Activated CD4-positive, alpha-beta T cell treated with anti-CD3 and anti-CD28 coated beads for 36 hours (primary cell): ENCODE results near the gene PACSIN2. TPM values are rescaled to one million over a fixed set of nuclear protein-coding genes. Genes with fewer than 3 reads are reported as not detected.
"Not testable (repeated sequence)": the region's sequence is repeated elsewhere in the genome, so short reads cannot be mapped to it uniquely, and the experiment has no call there.

Experiments
- ATAC-seq: fragments of 200-7000 bp; cut with Tn5 transposase; one replicate; pipeline ENCODE4 v1.10.0; 2021; ENCODE audit warnings: mild to moderate bottlenecking, moderate library complexity
- CTCF ChIA-PET: fragments of 350-600 bp; sonication (Branson Sonifier 250); formaldehyde crosslinking; loops from one replicate; lab custom pipeline; 2021; ENCODE audit warnings: antibody characterized with exemption; lab: Charles Lee
- POLR2A ChIA-PET: fragments of 350-600 bp; sonication (Branson Sonifier 250); formaldehyde crosslinking; loops from one replicate; lab custom pipeline; 2021; ENCODE audit warnings: antibody characterized with exemption, inconsistent platforms; lab: Charles Lee
- DNase-seq: peaks from one replicate; pipeline ENCODE4 v3.0.0-alpha.2; 2020
- H3K27ac Mint-ChIP-seq: one replicate; pipeline ENCODE4 v1.8.0; 2021; ENCODE audit warnings: mixed read lengths
- H3K27me3 Mint-ChIP-seq: one replicate; pipeline ENCODE4 v1.8.0; 2021; ENCODE audit warnings: mixed read lengths
- H3K36me3 Mint-ChIP-seq: one replicate; pipeline ENCODE4 v1.8.0; 2021; ENCODE audit warnings: low read depth, mixed read lengths
- H3K4me1 Mint-ChIP-seq: one replicate; pipeline ENCODE4 v1.8.0; 2021; ENCODE audit warnings: mixed read lengths
- H3K4me3 Mint-ChIP-seq: one replicate; pipeline ENCODE4 v1.8.0; 2021; ENCODE audit warnings: mild to moderate bottlenecking, moderate library complexity, mixed read lengths
- H3K9me3 Mint-ChIP-seq: one replicate; pipeline ENCODE4 v1.8.0; 2021; ENCODE audit warnings: low read depth, mixed read lengths
- intact Hi-C, 2 experiments: fragments of 100-400 bp; cut with DNase I in 1 of 2; cut with micrococcal nuclease in 1 of 2; formaldehyde crosslinking; loops; one replicate each; pipeline versions ENCODE4 v1.14.2 to v1.15.1; 2022 to 2024; cut with DNase I, micrococcal nuclease
- total RNA-seq, 2 experiments: library from RNA; stranded (reverse); gene quantifications; one replicate each; pipeline ENCODE4 v1.2.3, GENCODE V29; 2021

Gene PACSIN2
- total RNA-seq, 2 experiments from 2014 or later, result 27.9 to 28.1 TPM

- CTCF ChIA-PET, result interaction anchor here (1.8 kb wide), 1 partner anchor 31 kb away, joined by 4 read pairs; no protein-coding TSS in a partner anchor
- H3K27ac Mint-ChIP-seq, result no peak overlapping the region
- ATAC-seq (no peak), DNase-seq (no peak)
- POLR2A ChIA-PET, result no interaction called here
- H3K4me3 Mint-ChIP-seq, result no peak overlapping the region
- no peaks in the 10 kb centered on the region for H3K27me3 Mint-ChIP-seq
- intact Hi-C loops, result no loop called here
- H3K4me1 Mint-ChIP-seq, result peaks cover 48% of the 10 kb centered on the region
- no peaks in the 10 kb centered on the region for H3K9me3 Mint-ChIP-seq
- H3K36me3 Mint-ChIP-seq, result no peaks in the 10 kb centered on the region
Measured at GRCh38 chr22:42925598-42925997, 89.4 kb downstream of the PACSIN2 start.

- ATAC-seq, intact Hi-C loops, H3K36me3 Mint-ChIP-seq, H3K27ac Mint-ChIP-seq, H3K27me3 Mint-ChIP-seq, DNase-seq, POLR2A ChIA-PET, H3K4me3 Mint-ChIP-seq, H3K9me3 Mint-ChIP-seq: not testable (repeated sequence)
- CTCF ChIA-PET, result interaction anchor here (0.5 kb wide), 1 partner anchor 399 kb away, joined by 3 read pairs; no protein-coding TSS in a partner anchor
- H3K4me1 Mint-ChIP-seq, result peaks cover 48% of the 10 kb centered on the region
Measured at GRCh38 chr22:42925031-42925430, 89.9 kb downstream of the PACSIN2 start.

DNA sequence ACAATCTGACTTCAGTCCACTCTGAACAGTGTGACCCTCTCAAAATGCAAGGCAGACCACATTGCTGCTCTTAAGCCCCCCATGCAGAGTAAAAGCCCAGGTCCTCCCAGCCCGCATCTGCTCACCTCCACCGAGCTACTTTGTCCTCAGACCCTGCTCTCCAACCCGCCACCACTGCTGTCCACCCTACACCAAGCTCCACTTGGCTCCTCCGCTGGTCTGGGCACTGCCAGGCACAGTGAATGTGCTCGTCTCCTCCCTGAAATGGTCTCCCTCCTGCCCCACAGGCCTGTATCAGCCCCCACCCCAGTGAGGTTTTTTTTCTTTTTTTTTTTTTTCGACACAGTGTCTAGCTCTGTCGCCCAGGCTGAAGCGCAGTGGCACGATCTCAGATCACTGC is 90.5 kb downstream of the PACSIN2 start:
- Mint-ChIP-seq H3K27me3 (no peaks in the 10 kb centered on the region), H3K27ac (no peak overlapping the region), H3K4me3 (no peak overlapping the region), H3K4me1 (peaks cover 47% of the 10 kb centered on the region), H3K9me3 (no peaks in the 10 kb centered on the region), H3K36me3 (no peaks in the 10 kb centered on the region)
- intact Hi-C loops, result no loop called here
- ChIA-PET POLR2A (no interaction called here), CTCF (no interaction called here)
- DNase-seq (no peak), ATAC-seq (no peak)

DNA sequence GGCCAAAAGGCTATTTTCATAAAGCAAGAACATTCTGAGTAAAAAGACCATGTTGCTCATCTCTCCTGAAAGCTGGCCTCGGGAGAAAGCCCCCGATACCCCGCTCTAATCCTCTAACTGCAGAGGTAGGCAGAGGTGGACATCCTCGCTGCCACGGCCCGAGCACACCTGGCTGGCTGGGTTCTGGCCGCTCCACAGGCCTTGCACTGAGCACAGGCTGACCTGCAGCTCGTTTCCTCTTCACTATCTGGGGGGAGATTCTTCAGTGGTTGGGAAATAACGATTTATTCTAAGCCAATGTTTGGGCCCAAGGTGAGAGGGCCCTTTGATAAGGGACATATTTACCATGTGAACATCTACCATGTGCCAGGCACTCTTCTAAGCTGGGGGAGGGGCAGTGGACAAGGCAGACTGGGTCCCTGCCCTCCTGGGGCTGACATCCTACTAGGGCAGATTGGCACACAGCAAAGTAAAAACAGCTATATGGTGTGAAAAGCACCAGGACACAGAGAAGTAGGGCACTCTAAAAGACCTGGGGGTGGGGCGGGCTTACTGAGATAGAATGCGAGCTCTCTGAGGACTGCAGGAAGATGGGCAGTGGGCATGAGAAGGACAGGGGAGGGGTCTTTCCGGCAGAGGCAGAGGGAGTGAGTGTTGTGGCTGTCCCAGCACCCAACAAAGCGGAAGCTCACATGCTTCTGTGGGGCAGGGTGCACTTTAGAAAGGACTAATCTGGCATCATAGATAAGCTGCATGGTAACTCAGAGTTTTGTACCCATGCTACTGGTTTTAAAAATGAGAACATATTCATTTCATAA is 92.4 kb downstream of the PACSIN2 start:
- no peak overlapping the region for H3K4me3 Mint-ChIP-seq
- DNase-seq (no peak), ATAC-seq (no peak)
- no peaks in the 10 kb centered on the region for H3K36me3 Mint-ChIP-seq
- no peak overlapping the region for H3K27ac Mint-ChIP-seq
- H3K27me3 Mint-ChIP-seq, result no peaks in the 10 kb centered on the region
- H3K9me3 Mint-ChIP-seq, result no peaks in the 10 kb centered on the region
- peaks cover 46% of the 10 kb centered on the region for H3K4me1 Mint-ChIP-seq
- ChIA-PET POLR2A (no interaction called here), CTCF (interaction anchor here (0.8 to 1.3 kb wide), 2 partner anchors 27 to 111 kb away, joined by 3 to 7 read pairs; no protein-coding TSS in a partner anchor)
- intact Hi-C loops, result no loop called here

DNA sequence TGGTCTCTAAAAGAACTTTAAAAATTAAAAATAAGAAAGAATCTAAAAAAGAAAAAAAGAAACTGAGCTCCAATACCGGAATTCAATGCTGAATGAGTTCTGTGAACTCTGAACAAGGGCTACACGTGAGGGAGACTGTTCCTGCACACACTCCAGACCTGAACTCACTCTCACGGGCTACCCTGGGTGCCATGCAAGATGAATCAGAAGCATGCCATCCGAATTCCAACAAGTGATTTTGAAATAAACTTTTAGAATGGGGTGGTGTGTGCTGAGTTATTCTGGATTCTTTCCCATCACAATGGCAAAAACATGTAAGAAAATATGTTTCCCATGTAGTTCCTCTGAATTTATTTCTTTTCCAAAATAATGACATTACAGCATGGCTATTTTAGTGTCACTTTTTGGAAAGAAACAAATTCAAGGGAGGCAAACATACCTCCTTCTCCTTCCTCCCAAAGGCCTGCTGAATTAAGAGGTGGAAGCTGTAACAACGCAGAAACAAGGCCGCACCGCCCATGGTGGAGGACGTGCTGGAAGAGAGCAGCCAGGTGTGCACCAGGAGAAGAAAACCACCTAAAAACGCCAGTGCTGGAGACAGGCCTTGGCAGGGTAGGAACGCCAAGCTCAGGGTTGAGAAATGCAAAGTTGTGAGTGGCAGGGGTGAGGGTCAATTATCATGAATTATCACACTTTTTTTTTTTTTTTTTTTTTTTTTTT is 94.7 kb downstream of the PACSIN2 start:
- Mint-ChIP-seq H3K27me3 (no peaks in the 10 kb centered on the region), H3K27ac (no peak overlapping the region), H3K4me3 (no peak overlapping the region), H3K4me1 (peaks cover 32% of the 10 kb centered on the region), H3K36me3 (no peaks in the 10 kb centered on the region), H3K9me3 (no peaks in the 10 kb centered on the region)
- ChIA-PET POLR2A (interaction anchor here (0.6 kb wide), 1 partner anchor 14 kb away, joined by 3 read pairs; no protein-coding TSS in a partner anchor), CTCF (interaction anchor here (0.6 kb wide), 1 partner anchor 174 kb away, joined by 3 read pairs; no protein-coding TSS in a partner anchor)
- intact Hi-C loops, result no loop called here
- no peak for ATAC-seq
- no peak for DNase-seq

DNA sequence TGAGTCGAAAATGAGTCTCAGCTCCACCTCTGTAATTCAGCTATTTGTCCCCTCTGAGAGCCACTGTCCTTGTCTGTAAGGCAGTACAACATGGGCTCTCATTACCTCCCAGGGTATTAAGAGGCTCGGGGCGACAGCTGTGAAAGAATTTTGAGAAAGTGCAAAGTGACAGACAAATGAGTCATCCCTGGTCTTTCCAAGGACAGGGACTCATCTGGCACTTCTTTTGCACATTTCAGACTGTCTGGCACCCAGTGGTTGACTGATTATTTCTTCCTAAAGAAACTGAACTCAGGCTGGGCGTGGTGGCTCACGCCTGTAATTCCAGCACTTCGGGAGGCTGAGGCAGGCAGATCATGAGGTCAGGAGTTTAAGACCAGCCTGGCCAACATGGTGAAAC is 95.8 kb downstream of the PACSIN2 start:
- ChIA-PET POLR2A (interaction anchor here (0.6 kb wide), 1 partner anchor 566 kb away, joined by 11 read pairs; no protein-coding TSS in a partner anchor), CTCF (interaction anchor here (0.6 kb wide), 1 partner anchor 175 kb away, joined by 3 read pairs; no protein-coding TSS in a partner anchor)
- no peaks in the 10 kb centered on the region for H3K36me3 Mint-ChIP-seq
- no peak overlapping the region for H3K27ac Mint-ChIP-seq
- H3K9me3 Mint-ChIP-seq, result no peaks in the 10 kb centered on the region
- DNase-seq (peak; percentile 20), ATAC-seq (peak; percentile 74)
- H3K27me3 Mint-ChIP-seq, result no peaks in the 10 kb centered on the region
- H3K4me3 Mint-ChIP-seq, result no peak overlapping the region
- H3K4me1 Mint-ChIP-seq, result peaks cover 28% of the 10 kb centered on the region
- intact Hi-C loops, result no loop called here

DNA sequence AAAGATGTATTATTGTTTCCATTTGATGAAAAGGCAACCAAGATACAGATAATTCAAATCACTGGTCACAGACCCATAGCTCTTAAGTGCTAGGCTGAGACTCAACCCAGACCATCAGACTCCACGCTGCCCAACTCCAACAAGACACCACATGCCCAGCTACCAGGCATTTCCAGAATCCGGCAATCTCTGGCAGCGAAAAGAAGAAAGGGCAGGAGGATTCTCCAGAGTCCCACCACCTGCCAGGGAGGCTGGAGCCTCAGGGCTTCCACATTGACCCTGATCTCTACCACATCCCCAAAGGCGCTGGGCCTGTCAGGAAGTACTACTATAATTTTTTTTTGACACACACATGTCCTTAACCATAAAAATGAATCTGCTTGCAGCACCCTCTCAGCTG is 96.4 kb downstream of the PACSIN2 start:
- Mint-ChIP-seq H3K9me3 (no peaks in the 10 kb centered on the region), H3K27ac (no peak overlapping the region), H3K4me3 (no peak overlapping the region), H3K4me1 (peaks cover 25% of the 10 kb centered on the region), H3K27me3 (no peaks in the 10 kb centered on the region), H3K36me3 (no peaks in the 10 kb centered on the region)
- intact Hi-C loops, result no loop called here
- no peak for DNase-seq
- ChIA-PET CTCF (interaction anchor here (0.6 to 0.8 kb wide), 2 partner anchors 10 to 114 kb away, joined by 3 read pairs; no protein-coding TSS in a partner anchor), POLR2A (interaction anchor here (0.6 kb wide), 1 partner anchor 566 kb away, joined by 11 read pairs; no protein-coding TSS in a partner anchor)
- ATAC-seq, result no peak

- DNase-seq, CTCF ChIA-PET, H3K27me3 Mint-ChIP-seq, H3K4me3 Mint-ChIP-seq, H3K9me3 Mint-ChIP-seq, intact Hi-C loops, H3K36me3 Mint-ChIP-seq, ATAC-seq, H3K27ac Mint-ChIP-seq, POLR2A ChIA-PET: not testable (repeated sequence)
- H3K4me1 Mint-ChIP-seq, result peaks cover 15% of the 10 kb centered on the region
Measured at GRCh38 chr22:42917358-42917757, 97.6 kb downstream of the PACSIN2 start.

GRCh38 chr22:42915980-42916765 is 98.8 kb downstream of the PACSIN2 start:
- Mint-ChIP-seq H3K9me3 (no peaks in the 10 kb centered on the region), H3K4me3 (no peak overlapping the region), H3K36me3 (no peaks in the 10 kb centered on the region), H3K27ac (no peak overlapping the region), H3K27me3 (no peaks in the 10 kb centered on the region), H3K4me1 (peaks cover 11% of the 10 kb centered on the region)
- ChIA-PET CTCF (no interaction called here), POLR2A (no interaction called here)
- DNase-seq, result no peak
- intact Hi-C loops, result no loop called here
- ATAC-seq, result no peak

DNA sequence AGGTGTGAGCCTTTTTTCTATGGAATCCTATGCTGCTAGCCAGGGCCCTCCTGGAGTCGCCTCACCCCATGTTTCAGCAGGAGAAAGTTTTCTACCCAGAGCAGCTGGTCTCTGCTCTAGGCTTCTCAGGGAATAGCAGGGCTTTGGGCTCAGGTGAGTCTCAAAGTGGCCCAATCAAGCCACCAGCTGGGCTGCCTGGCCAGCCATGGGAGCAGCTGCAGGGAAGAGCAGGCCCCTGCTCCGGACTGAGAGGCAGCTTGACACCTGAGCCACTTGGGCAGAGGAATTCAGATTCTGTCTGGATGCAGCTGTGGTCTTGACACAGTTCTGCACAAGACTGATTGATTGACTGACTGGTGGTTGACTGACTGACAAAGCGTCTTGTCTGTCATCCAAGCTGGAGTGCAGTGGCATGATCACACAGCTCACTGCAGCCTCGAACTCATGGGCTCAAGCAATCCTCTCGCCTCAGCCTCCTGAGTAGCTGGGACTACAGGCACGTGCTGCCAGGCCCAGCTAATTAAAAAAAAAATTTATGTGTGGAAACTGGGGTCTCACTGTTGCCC is 100.4 kb downstream of the PACSIN2 start:
- POLR2A ChIA-PET, result no interaction called here

More for the DNA sequence above, 100.4 kb downstream of the PACSIN2 start:
- H3K4me3 Mint-ChIP-seq, result no peak overlapping the region
- no peaks in the 10 kb centered on the region for H3K36me3 Mint-ChIP-seq
- no peaks in the 10 kb centered on the region for H3K9me3 Mint-ChIP-seq
- H3K27me3 Mint-ChIP-seq, result no peaks in the 10 kb centered on the region
- CTCF ChIA-PET, result interaction anchor here (0.7 kb wide), 1 partner anchor 192 kb away, joined by 3 read pairs; no protein-coding TSS in a partner anchor
- ATAC-seq (no peak), DNase-seq (no peak)
- intact Hi-C loops, result loop anchor here in 1 of 2 experiments (5.0 kb wide), 1 partner anchor 347 kb away; no protein-coding TSS in a partner anchor
- H3K27ac Mint-ChIP-seq, result no peak overlapping the region
- H3K4me1 Mint-ChIP-seq, result peaks cover 8% of the 10 kb centered on the region
